Pulmonary artery endothelial cell (primary cell): ENCODE measurements around the gene EFL1. TPM values are rescaled to one million over a fixed set of nuclear protein-coding genes. Genes with fewer than 3 reads are reported as not detected.

Experiments used
- DNase-seq: peaks from one replicate; pipeline ENCODE4 v3.0.0-alpha.2; 2011; ENCODE audit warnings: low read depth, low spot score
- total RNA-seq: library from RNA; depleted of rRNA; stranded (reverse); fragments of >200 nt; gene quantifications from 2 replicates; pipeline ENCODE4 v1.2.3, GENCODE V29; 2014

The EFL1 gene
- total RNA-seq, 1 donor from 2014 or later = 30.3 TPM

- no peak for DNase-seq
Observed at GRCh38 chr15:82126346-82126745, 136.2 kb downstream of the EFL1 start.

GRCh38 chr15:82124331-82125263, 137.9 kb downstream of the EFL1 start:
- DNase-seq = no peak

- no peak for DNase-seq
Observed at GRCh38 chr15:82122746-82123400, 139.7 kb downstream of the EFL1 start.

- DNase-seq = no peak
Observed at GRCh38 chr15:82118040-82118439, 144.5 kb downstream of the EFL1 start.

GRCh38 chr15:82117296-82117695, 145.2 kb downstream of the EFL1 start:
- no peak for DNase-seq

- DNase-seq = no peak
Observed at GRCh38 chr15:82114660-82115059, 147.9 kb downstream of the EFL1 start.

- peak; percentile 35 for DNase-seq
Observed at GRCh38 chr15:82113106-82113715, 149.3 kb downstream of the EFL1 start.

- DNase-seq = no peak
Observed at GRCh38 chr15:82111918-82112317, 150.6 kb downstream of the EFL1 start.

GRCh38 chr15:82110144-82110543, 152.4 kb downstream of the EFL1 start:
- DNase-seq = no peak

GRCh38 chr15:82108489-82109078, 153.9 kb downstream of the EFL1 start:
- DNase-seq = no peak

GRCh38 chr15:82106679-82107078, 155.9 kb downstream of the EFL1 start:
- DNase-seq = no peak

- no peak for DNase-seq
Observed at GRCh38 chr15:82105451-82106215, 156.9 kb downstream of the EFL1 start.

GRCh38 chr15:82103468-82103867, 159.1 kb downstream of the EFL1 start:
- DNase-seq = no peak

GRCh38 chr15:82100111-82100929, 162.2 kb downstream of the EFL1 start:
- DNase-seq = no peak

GRCh38 chr15:82098674-82099073, 163.9 kb downstream of the EFL1 start:
- DNase-seq = no peak

GRCh38 chr15:82095803-82096202, 166.7 kb downstream of the EFL1 start:
- DNase-seq = no peak

GRCh38 chr15:82093774-82094211, 168.7 kb downstream of the EFL1 start:
- peak; percentile 66 for DNase-seq

GRCh38 chr15:82093325-82093724, 169.2 kb downstream of the EFL1 start:
- no peak for DNase-seq

- DNase-seq = no peak
Observed at GRCh38 chr15:82091636-82092140, 170.8 kb downstream of the EFL1 start.
